Activated T-cell treated with anti-CD3 and anti-CD28 coated beads, Interleukin-2, amount 50 U/mL, for 1 hour (primary cell): ENCODE results near the gene R3HCC1L.
"Not testable (repeated sequence)": the region's sequence is repeated elsewhere in the genome, so short reads cannot be mapped to it uniquely, and the experiment has no call there.

Source experiments
- DNase-seq: peaks from one replicate; pipeline ENCODE4 v3.0.0-alpha.2; 2020

R3HCC1L gene

GRCh38 chr10:98182351-98182915 is 48.0 kb downstream of the R3HCC1L start:
- not testable (repeated sequence) for DNase-seq

DNA sequence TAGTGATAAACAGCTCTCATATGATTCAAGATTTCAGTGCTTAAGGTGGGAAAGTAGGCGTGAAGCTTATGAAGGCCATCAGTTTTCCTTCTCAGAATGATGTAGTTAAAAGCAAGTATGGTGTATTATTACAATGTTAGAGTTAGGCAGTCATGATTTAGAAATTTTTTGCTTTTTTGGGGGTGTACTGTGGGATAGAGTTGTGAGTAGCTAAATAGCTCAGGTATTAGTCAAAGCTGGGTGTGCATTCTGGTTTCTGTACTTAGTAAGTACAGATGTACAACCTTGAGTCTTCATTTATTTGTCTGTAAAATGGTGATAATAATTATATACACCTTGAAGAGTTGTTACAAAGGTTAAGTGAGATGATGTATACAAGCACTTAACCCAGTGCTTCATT is 52.2 kb downstream of the R3HCC1L start:
- no peak for DNase-seq

DNA sequence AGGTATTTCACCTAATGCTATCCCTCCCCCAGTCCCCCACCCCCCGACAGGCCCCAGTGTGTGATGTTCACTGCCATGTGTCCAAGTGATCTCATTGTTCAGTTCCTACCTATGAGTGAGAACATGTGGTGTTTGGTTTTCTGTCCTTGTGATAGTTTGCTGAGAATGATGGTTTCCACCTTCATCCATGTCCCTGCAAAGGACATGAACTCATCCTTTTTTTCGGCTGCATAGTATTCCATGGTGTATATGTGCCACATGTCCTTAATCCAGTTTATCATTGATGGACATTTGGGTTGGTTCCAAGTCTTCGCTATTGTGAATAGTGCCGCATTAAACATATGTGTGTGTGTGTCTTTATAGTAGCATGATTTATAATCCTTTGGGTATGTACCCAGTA is 56.3 kb downstream of the R3HCC1L start:
- DNase-seq = not testable (repeated sequence)

- no peak for DNase-seq
Measured at GRCh38 chr10:98193037-98193436, 58.6 kb downstream of the R3HCC1L start.

DNA sequence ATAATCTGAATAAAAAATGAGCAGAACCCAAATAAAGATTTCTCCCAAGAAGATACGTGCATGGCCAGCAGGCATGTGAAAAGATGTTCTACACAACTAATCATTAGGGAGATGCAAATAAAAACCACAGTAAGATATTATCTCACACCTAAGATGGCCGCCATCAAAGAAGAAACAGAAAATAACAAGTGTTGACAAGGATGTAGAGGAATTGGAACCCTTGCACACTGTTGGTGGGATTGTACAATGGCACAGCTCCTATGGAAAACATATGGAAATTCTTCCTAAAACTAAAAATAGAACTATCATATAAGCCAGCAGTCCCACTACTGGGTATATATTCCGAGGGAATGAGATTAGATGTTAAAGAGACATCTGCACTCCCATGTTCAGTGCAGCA is 60.2 kb downstream of the R3HCC1L start:
- no peak for DNase-seq

- DNase-seq = no peak
Measured at GRCh38 chr10:98195120-98195519, 60.7 kb downstream of the R3HCC1L start.

DNA sequence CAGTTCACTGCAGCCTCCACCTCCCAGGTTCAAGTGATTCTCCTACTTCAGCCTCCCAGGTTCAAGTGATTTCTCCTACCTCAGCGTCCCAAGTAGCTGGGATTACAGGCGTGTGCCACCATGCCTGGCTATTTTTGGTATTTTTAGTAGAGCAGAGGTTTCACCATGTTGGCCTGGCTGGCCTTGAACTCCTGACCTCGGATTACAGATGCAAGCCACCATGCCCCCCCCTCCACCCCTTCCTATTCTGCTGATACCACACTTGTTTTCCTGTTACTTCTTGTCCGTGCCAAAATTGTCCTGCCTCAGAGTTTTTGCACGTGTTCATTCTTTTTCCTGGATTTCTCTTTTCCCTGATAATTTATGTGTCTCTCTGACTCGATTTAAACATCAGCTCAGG is 62.5 kb downstream of the R3HCC1L start:
- no peak for DNase-seq

DNA sequence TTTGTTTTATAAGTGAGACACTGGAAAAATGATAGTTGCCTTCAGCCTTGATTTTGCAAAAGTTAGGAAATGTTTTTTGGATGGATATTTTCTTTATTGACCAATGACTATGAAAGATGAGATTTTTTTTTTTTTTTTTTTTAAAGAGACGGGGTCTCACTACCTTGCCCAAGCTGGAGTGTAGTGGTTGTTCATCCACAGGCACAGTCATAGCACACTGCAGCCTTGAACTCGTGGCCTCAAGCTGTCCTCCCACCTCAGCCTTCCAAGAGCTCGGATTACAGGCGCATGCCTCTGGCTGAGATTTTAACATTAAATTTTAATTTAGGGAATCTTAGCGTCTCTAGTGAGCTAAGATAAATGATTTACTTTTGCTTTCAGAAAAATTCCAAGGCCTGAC is 67.3 kb downstream of the R3HCC1L start:
- DNase-seq = no peak

GRCh38 chr10:98202378-98202777 is 67.9 kb downstream of the R3HCC1L start:
- no peak for DNase-seq

DNA sequence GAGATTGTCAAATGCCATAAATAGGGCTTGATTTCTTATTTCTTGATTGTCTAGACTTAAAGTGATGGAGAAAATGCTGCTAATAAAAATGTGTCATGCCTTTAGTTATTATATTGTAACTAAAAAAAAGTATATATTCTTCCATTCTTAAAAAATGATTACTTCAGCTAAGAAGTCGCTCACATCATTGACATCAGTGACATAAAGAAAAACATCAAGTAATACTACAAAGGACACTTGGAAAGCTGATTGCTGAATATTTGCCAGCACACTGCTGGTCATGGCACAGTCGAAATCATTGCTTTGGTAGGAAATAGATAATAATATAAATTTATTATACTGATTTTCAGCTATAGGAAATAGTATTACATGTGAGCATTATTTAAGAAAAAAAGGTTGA is 70.9 kb downstream of the R3HCC1L start:
- DNase-seq = no peak

DNA sequence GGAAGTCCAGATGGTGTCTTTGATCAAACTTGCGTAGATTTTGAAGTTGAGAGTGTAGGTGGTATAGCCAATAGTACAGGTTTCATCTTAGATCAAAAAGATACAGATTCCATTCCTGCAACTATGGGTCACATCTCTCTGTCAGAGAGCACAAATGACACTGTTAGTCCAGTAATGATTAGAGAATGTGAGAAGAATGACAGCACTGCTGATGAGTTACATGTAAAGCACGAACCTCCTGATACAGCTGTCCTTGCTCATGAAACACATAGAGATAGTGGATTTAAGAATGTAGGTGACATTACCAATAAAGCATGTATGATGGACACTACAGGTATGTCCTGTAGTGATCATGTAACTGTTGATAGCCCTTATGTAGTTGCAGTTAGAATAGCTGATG is 74.5 kb downstream of the R3HCC1L start:
- no peak for DNase-seq

DNA sequence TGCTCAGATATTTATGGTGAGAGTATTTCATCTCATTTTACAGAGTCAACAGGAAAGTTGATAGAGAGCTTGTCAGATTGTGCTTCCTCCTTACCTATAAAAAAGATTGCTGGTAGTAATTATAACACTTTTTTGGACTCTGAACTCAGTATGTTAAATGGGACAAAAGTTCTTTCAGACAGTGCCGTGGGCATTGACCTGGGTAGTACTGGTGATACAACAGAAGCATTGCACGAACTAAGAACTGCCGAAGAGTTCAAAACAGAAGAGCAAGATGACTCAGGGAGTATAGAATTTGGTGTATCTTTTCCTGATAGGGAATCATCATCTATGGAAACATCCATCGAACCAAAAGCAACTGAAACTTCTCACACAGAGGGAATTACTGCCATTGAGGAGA is 75.0 kb downstream of the R3HCC1L start:
- no peak for DNase-seq

- DNase-seq = no peak
Measured at GRCh38 chr10:98212196-98212595, 77.7 kb downstream of the R3HCC1L start.

DNA sequence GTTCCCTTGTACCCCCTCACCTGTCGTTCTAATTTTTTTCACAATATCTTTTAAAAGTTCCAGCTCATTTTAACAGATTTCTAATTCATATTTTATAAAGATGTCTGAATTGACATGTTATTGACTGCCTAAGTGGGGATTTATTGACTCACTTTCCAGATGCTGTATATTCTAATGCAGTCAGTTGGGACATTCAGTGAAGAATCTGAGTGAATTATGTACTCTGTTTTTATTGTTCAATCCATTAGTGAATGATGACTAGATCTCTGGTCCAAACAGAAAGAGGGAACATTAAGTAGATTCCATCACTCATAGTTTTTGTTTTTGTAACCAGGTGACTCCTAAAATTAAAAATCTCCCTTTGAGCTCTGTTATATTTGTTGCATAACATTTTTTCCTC is 79.3 kb downstream of the R3HCC1L start:
- no peak for DNase-seq

- no peak for DNase-seq
Measured at GRCh38 chr10:98215373-98215772, 80.9 kb downstream of the R3HCC1L start.

GRCh38 chr10:98217801-98218200 is 83.3 kb downstream of the R3HCC1L start:
- DNase-seq = no peak

DNA sequence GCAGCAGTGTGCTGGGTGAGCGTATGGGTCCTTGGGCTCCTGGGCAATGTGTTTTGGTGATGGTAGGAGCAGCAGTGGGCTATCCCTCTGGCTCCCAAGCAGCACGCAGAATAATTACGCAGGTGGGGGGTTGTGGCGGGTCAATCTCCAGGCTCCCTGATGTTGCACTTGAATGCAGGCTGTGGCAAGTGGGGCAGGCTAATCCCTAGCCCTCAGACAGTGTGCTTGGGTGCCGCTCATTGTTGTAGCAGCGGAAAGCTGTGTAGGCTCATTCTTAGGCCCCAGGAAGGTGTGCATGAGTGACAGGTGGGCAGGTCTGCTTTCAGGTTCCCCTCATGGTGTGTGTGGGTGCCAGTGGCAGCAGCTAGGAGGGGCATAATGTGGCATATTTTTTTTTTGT is 89.4 kb downstream of the R3HCC1L start:
- no peak for DNase-seq

DNA sequence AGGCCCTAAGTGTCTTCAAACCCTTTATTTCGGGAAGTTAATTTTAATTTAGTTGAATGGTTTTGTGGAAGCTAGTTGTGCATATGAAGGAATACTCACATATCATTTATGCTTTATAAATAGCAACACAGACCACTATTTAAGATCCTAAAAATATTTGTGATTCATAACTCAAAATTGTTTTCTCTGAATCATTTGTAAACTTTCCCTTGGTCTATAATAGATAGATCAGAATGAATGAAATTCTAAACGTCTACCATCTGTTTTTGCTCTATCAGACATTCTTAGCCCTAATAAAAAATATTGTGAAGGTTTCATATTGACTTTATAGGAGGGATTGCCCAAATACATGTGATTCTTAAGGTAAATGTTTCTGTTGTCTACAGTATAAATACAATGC is 90.1 kb downstream of the R3HCC1L start:
- DNase-seq = no peak

DNA sequence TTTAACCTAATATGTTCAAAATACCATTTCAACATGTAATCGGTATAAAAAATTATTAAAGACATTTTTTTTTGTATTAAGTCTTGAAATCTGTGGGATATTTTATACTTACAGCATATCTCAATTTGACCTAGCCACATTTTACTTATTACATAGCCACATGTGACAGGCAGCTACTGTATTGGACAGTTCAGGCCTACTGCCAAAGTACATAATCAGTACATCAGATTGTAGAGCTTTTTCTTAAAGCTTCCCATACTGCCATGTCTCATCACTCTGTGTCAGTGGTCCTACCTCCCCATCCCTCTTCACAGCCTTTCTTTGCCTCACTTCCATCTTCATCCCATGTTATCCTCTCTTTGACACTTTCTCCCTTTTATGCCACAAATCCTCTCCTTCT is 90.5 kb downstream of the R3HCC1L start:
- DNase-seq = no peak

DNA sequence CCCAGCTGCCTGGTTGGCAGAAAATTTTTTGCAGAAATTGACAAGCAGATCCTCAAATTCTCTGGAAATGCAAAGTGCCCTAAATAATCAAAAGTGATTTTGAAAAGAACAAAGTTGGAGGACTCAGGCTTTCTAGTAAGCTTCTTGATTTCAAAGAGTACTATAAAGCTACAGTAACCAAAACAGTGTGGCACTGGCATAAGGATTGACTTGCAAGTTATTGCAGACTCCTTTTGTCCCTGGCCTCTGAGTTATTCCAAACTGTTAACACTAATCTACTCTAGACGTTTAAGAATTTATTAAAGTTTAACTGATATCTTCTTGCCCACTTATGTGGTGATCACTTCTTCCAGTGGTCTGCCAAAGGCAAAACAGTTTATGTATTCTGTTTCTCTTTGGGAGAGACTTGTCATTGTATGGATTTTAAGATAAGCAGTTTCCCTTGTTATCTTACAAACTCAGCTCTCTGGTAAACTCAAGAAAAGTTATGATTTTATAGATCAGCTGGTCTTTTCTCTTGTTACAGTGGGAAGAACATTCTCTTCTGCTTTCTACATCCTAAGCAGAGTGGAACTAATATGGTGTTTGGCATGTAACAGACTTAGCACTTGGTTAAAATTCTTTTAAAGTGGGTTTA is 92.2 kb downstream of the R3HCC1L start:
- no peak for DNase-seq

DNA sequence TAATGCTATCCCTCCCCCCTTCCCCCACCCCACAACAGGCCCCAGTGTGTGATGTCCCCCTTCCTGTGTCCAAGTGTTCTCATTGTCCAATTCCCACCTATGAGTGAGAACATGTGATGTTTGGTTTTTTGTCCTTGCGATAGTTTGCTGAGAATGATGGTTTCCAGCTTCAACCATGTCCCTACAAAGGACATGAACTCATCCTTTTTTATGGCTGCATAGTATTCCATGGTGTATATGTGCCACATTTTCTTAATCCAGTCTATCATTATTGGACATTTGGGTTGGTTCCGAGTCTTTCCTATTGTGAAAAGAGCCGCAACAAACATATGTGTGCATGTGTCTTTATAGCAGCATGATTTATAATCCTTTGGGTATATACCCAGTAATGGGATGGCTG is 93.3 kb downstream of the R3HCC1L start:
- DNase-seq = not testable (repeated sequence)

- not testable (repeated sequence) for DNase-seq
Measured at GRCh38 chr10:98228266-98228665, 93.8 kb downstream of the R3HCC1L start.

DNA sequence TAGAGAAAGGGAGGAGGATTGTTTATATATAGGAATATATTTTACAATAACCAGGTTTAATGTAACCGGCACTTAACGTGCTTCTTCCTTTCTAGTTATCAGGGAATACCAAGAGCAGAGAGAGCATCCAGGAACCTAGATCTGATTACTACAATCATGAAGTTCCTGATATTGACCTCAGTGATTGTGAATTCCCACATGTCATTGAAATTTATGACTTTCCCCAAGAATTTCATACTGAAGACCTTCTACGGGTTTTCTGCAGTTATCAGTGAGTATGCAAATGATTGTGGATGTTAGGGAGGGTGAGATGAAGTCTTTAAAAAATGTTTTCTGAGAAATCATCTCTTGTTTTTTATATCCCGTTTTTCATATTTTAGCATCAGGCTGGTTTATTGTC is 97.0 kb downstream of the R3HCC1L start:
- no peak for DNase-seq

DNA sequence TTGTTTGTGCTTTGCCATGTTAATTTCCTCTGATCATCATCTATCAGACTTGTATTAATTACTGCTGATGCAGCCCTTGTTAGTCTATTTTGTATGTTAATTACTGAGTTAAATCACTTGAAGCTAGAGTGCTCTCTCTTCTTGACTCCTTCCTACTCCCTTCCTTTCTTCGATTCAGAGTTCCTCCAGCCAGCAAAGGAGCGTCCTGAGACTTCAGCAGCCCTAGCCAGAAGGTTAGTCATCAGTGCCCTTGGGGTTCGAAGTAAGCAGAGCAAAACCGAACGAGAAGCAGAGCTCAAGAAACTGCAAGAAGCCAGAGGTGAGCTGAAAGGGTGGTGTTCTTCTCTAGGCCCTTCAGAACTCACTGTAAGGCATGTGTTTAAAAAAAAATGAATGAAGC is 101.4 kb downstream of the R3HCC1L start:
- DNase-seq = no peak

- no peak for DNase-seq
Measured at GRCh38 chr10:98236862-98237261, 102.4 kb downstream of the R3HCC1L start.
